Endodermal cell (in vitro differentiated cells): ENCODE data around the gene ZNF473. TPM values are rescaled to one million over a fixed set of nuclear protein-coding genes. Genes with fewer than 3 reads are reported as not detected.

Source experiments
- DNase-seq: peaks from one replicate; pipeline ENCODE4 v3.0.0-alpha.2; 2017
- H3K27ac ChIP-seq: 2 replicates; pipeline ENCODE4 v1.5.1; 2013; ENCODE audit warnings: mild to moderate bottlenecking, low read depth, low read length, moderate library complexity
- H3K27me3 ChIP-seq: 2 replicates; pipeline ENCODE4 v1.6.1; 2013; ENCODE audit warnings: mild to moderate bottlenecking, low read length, moderate library complexity; ENCODE audit not compliant: insufficient read depth, control insufficient read depth, poor library complexity, severe bottlenecking
- H3K36me3 ChIP-seq: 2 replicates; pipeline ENCODE4 v1.7.0; 2013; ENCODE audit warnings: mild to moderate bottlenecking, low read length, moderate library complexity; ENCODE audit not compliant: control insufficient read depth, insufficient read depth
- H3K4me1 ChIP-seq: one replicate; pipeline ENCODE4 v1.7.0; 2013; ENCODE audit warnings: low read length; ENCODE audit not compliant: control insufficient read depth, insufficient read depth
- H3K4me3 ChIP-seq: 2 replicates; pipeline ENCODE4 v1.5.1; 2013; ENCODE audit warnings: mild to moderate bottlenecking, low read length, moderate library complexity
- H3K9ac ChIP-seq: 2 replicates; pipeline ENCODE4 v1.6.1; 2013; ENCODE audit warnings: mild to moderate bottlenecking, low read length, moderate library complexity; ENCODE audit not compliant: poor library complexity, severe bottlenecking; ENCODE audit errors: extremely low read depth
- H3K9me3 ChIP-seq: 2 replicates; pipeline ENCODE4 v1.6.1; 2013; ENCODE audit warnings: mild to moderate bottlenecking, low read length, moderate library complexity; ENCODE audit not compliant: control insufficient read depth
- H3K27ac Mint-ChIP-seq: 2 replicates; pipeline ENCODE4 v1.8.0; 2020; ENCODE audit warnings: mixed read lengths
- H3K27me3 Mint-ChIP-seq: 2 replicates; pipeline ENCODE4 v1.8.0; 2021; ENCODE audit warnings: mild to moderate bottlenecking, mixed read lengths; ENCODE audit not compliant: insufficient read depth
- H3K36me3 Mint-ChIP-seq: 2 replicates; pipeline ENCODE4 v1.8.0; 2020; ENCODE audit warnings: low read depth, mixed read lengths
- H3K4me1 Mint-ChIP-seq: 2 replicates; pipeline ENCODE4 v1.8.0; 2020; ENCODE audit warnings: mixed read lengths
- H3K4me3 Mint-ChIP-seq: 2 replicates; pipeline ENCODE4 v1.8.0; 2020; ENCODE audit warnings: mild to moderate bottlenecking, moderate library complexity, mixed read lengths
- H3K9me3 Mint-ChIP-seq: 2 replicates; pipeline ENCODE4 v1.8.0; 2020; ENCODE audit warnings: mild to moderate bottlenecking, mixed read lengths
- CTCF ChIP-seq: fragments of 200-600 bp; sonication (generic); conservative IDR thresholded peaks from 2 replicates; pipeline ENCODE4 v1.5.0; 2021; ENCODE audit warnings: antibody characterized with exemption, mild to moderate bottlenecking
- WGBS, 2 experiments: methylation state at CpG; one replicate each; pipeline versions ENCODE4 v1.1.5 to v1.1.7; 2013; ENCODE audit warnings: missing lambda C conversion rate in 2 of 2, mixed read lengths in 1 of 2; ENCODE audit not compliant: insufficient coverage in 1 of 2, insufficient read length in 1 of 2; 5-methylcytosine and 5-hydroxymethylcytosine counted together
- total RNA-seq, 2 donors: library from RNA; stranded (reverse); fragmentation: NEBNext Ultra II Directional in 1 of 2; extraction: Animal tissue kit (Norgen Biotek cat#: 25700) in 1 of 2; gene quantifications; 2 replicates in 1 of 2; 3 replicates in 1 of 2; pipeline ENCODE4 v1.2.1, GENCODE V29; 2021

ZNF473 gene
- total RNA-seq, 2 donors from 2014 or later = 9.5 to 12.0 TPM

- no peak overlapping the region for H3K4me3 Mint-ChIP-seq
- TF ChIP-seq CTCF = no peak
- WGBS, 2 experiments = 95 to 100% methylated on average over 4 to 9 of the region's 9 CpGs
Observed at GRCh38 chr19:49988433-49988832, 37.4 kb upstream of the ZNF473 start.

GRCh38 chr19:49997709-49998108 is 28.1 kb upstream of the ZNF473 start:
- DNase-seq = peak; percentile 81
- no peaks in the 10 kb centered on the region for H3K9me3 ChIP-seq
- no peak for TF ChIP-seq CTCF
- Mint-ChIP-seq H3K27ac (no peak overlapping the region), H3K4me1 (no peaks in the 10 kb centered on the region), H3K4me3 (no peak overlapping the region), H3K36me3 (peaks cover 67% of the 10 kb centered on the region), H3K27me3 (no peaks in the 10 kb centered on the region), H3K9me3 (no peaks in the 10 kb centered on the region)
- no peak overlapping the region for H3K9ac ChIP-seq
- H3K27me3 ChIP-seq = no peaks in the 10 kb centered on the region
- 83 to 93% methylated on average over 1 to 5 of the region's 5 CpGs for WGBS, 2 experiments
- peaks cover 31% of the 10 kb centered on the region for H3K36me3 ChIP-seq
- no peaks in the 10 kb centered on the region for H3K4me1 ChIP-seq
- no peak overlapping the region for H3K27ac ChIP-seq
- no peak overlapping the region for H3K4me3 ChIP-seq

More at GRCh38 chr19:49988433-49988832, 37.4 kb upstream of the ZNF473 start:
- Mint-ChIP-seq H3K36me3 (peaks cover 48% of the 10 kb centered on the region), H3K4me1 (no peaks in the 10 kb centered on the region), H3K27ac (no peak overlapping the region), H3K27me3 (no peaks in the 10 kb centered on the region), H3K9me3 (no peaks in the 10 kb centered on the region)
- H3K27ac ChIP-seq = no peak overlapping the region
- H3K27me3 ChIP-seq = no peaks in the 10 kb centered on the region
- H3K9ac ChIP-seq = no peak overlapping the region
- no peaks in the 10 kb centered on the region for H3K4me1 ChIP-seq
- no peaks in the 10 kb centered on the region for H3K9me3 ChIP-seq
- no peak overlapping the region for H3K4me3 ChIP-seq
- H3K36me3 ChIP-seq = peaks cover 30% of the 10 kb centered on the region
- DNase-seq = no peak

GRCh38 chr19:49999371-50000010 is 26.3 kb upstream of the ZNF473 start:
- Histone ChIP-seq H3K9ac (no peak overlapping the region), H3K27me3 (no peaks in the 10 kb centered on the region), H3K4me3 (no peak overlapping the region), H3K27ac (no peak overlapping the region), H3K36me3 (peaks cover 24% of the 10 kb centered on the region), H3K9me3 (no peaks in the 10 kb centered on the region), H3K4me1 (no peaks in the 10 kb centered on the region)
- 91 to 96% methylated on average over 4 to 6 of the region's 6 CpGs for WGBS, 2 experiments
- H3K4me3 Mint-ChIP-seq = no peak overlapping the region
- H3K27ac Mint-ChIP-seq = no peak overlapping the region
- H3K9me3 Mint-ChIP-seq = no peaks in the 10 kb centered on the region
- H3K27me3 Mint-ChIP-seq = no peaks in the 10 kb centered on the region
- H3K36me3 Mint-ChIP-seq = peaks cover 53% of the 10 kb centered on the region
- no peaks in the 10 kb centered on the region for H3K4me1 Mint-ChIP-seq
- no peak for DNase-seq
- TF ChIP-seq CTCF = no peak
